Pancreas (tissue), 10 donors: ENCODE data around the gene RNF44. TPM values are rescaled to one million over a fixed set of nuclear protein-coding genes. Genes with fewer than 3 reads are reported as not detected.
"Not testable (repeated sequence)": the region's sequence is repeated elsewhere in the genome, so short reads cannot be mapped to it uniquely, and the experiment has no call there.

Source experiments
- ATAC-seq, 4 donors: fragments of 200-7000 bp; cut with Tn5 transposase; one replicate each; pipeline versions ENCODE4 v1.8.0 to v1.9.1; 2020; ENCODE audit warnings: mild to moderate bottlenecking in 4 of 4, moderate library complexity in 4 of 4
- DNase-seq, 6 donors: peaks; one replicate each; pipeline ENCODE4 v3.0.0-alpha.2; 2020
- FAIRE-seq: peaks from 2 replicates; lab custom pipeline; 2012; peaks lifted over from hg19 to GRCh38; lab: Jason Lieb, UNC
- H3K27ac ChIP-seq, 4 donors: fragments of 200-600 bp; sonication (generic); 1 replicate in 3 of 4; 2 replicates in 1 of 4; pipeline versions ENCODE4 v1.5.0 to v1.8.0; 2020
- H3K27me3 ChIP-seq, 4 donors: fragments of 200-600 bp; one replicate each; pipeline ENCODE4 v1.8.0; 2021
- H3K36me3 ChIP-seq, 3 donors: fragments of 200-600 bp; sonication (generic) in 1 of 3; one replicate each; pipeline versions ENCODE4 v1.5.0 to v1.8.0; 2020 to 2021
- H3K4me1 ChIP-seq, 3 donors: fragments of 200-600 bp; one replicate each; pipeline ENCODE4 v1.8.0; 2021
- H3K4me3 ChIP-seq, 4 donors: fragments of 200-600 bp; sonication (generic) in 2 of 4; one replicate each; pipeline versions ENCODE4 v1.5.0 to v1.8.0; 2020 to 2021
- H3K9me3 ChIP-seq, 4 donors: fragments of 200-600 bp; one replicate each; pipeline ENCODE4 v1.8.0; 2021
- WGBS, 2 donors: extraction: QIAGEN DNeasy Blood & Tissue Kit; methylation state at CpG; one replicate each; pipeline ENCODE4 v1.1.7; 2013; 5-methylcytosine and 5-hydroxymethylcytosine counted together
- intact Hi-C, 3 donors: fragments of 100-400 bp; cut with DNase I; formaldehyde crosslinking; loops; one replicate each; pipeline versions ENCODE4 v1.11.1 to v1.14.2; 2022
- polyA plus RNA-seq, 2 donors: library from polyadenylated mRNA; stranded (reverse); fragments of 200-250 nt; gene quantifications; one replicate each; pipeline ENCODE4 v1.2.3, GENCODE V29; 2013
- total RNA-seq, 6 donors: library from RNA; stranded (reverse); fragmentation: NEBNext Ultra II Directional in 4 of 6; extraction: Animal tissue kit (Norgen Biotek cat#: 25700) in 4 of 6; gene quantifications; one replicate each; pipeline versions ENCODE4 v1.2.1 to v1.2.4, GENCODE V29; 2021 to 2023
- TF ChIP-seq, protein P1 (sequence below), 4 donors: fragments of 200-600 bp; sonication (generic) in 3 of 4; IDR thresholded peaks; one replicate each; pipeline versions ENCODE4 v1.5.0 to v1.8.0; 2021; ENCODE audit warnings: antibody characterized with exemption in 4 of 4
- donor health status: healthy with polysubstance abuse.
- donor health status: DM: no; HTN: no; CAD: no; lungs with moderate emphysema.
- donor health status: DM: no; HTN: no; CAD: no.
- donor health status: control.
- donor health status: control.
- donor health status: Bipolar disorder and iron deficiency.
- donor health status: DM: yes; HTN: yes; CAD: no.
- donor health status: DM: no; HTN: no; CAD: no.
- donor health status: DM: no; HTN: no; CAD: no.
- donor health status: DM: yes; HTN: yes; CAD: no.

Gene RNF44
- total and polyA plus RNA-seq, 8 donors, result 13.8 to 36.6 (median 18.5) TPM

- 92% methylated on average over 8 of the region's 8 CpGs for WGBS, 2 donors
- ATAC-seq, result no peak
- Histone ChIP-seq H3K4me1 (peaks cover 0 to 4% (median 0%) of the 10 kb centered on the region in 3 donors), H3K36me3 (peaks cover 0 to 54% (median 41%) of the 10 kb centered on the region in 3 donors), H3K27me3 (no peaks in the 10 kb centered on the region), H3K27ac (no peak overlapping the region), H3K4me3 (no peak overlapping the region), H3K9me3 (no peaks in the 10 kb centered on the region)
- TF ChIP-seq, protein P1, sequence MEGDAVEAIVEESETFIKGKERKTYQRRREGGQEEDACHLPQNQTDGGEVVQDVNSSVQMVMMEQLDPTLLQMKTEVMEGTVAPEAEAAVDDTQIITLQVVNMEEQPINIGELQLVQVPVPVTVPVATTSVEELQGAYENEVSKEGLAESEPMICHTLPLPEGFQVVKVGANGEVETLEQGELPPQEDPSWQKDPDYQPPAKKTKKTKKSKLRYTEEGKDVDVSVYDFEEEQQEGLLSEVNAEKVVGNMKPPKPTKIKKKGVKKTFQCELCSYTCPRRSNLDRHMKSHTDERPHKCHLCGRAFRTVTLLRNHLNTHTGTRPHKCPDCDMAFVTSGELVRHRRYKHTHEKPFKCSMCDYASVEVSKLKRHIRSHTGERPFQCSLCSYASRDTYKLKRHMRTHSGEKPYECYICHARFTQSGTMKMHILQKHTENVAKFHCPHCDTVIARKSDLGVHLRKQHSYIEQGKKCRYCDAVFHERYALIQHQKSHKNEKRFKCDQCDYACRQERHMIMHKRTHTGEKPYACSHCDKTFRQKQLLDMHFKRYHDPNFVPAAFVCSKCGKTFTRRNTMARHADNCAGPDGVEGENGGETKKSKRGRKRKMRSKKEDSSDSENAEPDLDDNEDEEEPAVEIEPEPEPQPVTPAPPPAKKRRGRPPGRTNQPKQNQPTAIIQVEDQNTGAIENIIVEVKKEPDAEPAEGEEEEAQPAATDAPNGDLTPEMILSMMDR (IDR thresholded peaks at IDR 0.05), result no peak
- no peak for FAIRE-seq
- no peak for DNase-seq
- intact Hi-C loops, result no loop called here
These were observed 45.3 kb downstream of the RNF44 start for GRCh38 chr5:176491901-176492300.

DNA sequence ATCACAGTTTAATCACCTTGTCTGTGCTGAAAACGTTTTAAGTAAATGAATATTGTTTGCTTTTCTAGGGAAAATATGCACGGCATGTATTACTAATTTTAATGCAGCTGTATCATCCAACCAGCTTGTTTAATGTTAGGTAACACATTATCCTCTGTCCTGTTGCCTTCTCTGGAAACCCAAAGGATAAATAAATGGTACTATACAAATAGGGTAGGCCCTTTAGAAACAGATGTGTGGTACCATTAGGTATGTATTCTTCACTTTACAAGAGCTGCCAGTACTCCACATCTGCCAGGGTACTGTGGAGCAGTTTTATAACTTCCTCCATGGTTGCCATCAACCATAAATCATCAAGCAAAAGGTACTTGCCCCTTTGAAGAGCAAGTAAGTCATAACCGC lies 46.1 kb downstream of the RNF44 start:
- Histone ChIP-seq H3K27ac (no peak overlapping the region), H3K36me3 (peaks cover 0 to 50% (median 35%) of the 10 kb centered on the region in 3 donors), H3K4me3 (no peak overlapping the region), H3K9me3 (no peaks in the 10 kb centered on the region), H3K4me1 (peaks cover 0 to 4% (median 4%) of the 10 kb centered on the region in 3 donors), H3K27me3 (no peaks in the 10 kb centered on the region)
- DNase-seq (no peak), ATAC-seq (peak in 1 of 4 donors; percentile 27), FAIRE-seq (no peak)
- TF ChIP-seq, protein P1 (IDR thresholded peaks at IDR 0.05), result no peak
- WGBS, 2 donors, result 36 to 41% methylated on average over 3 of the region's 3 CpGs
- intact Hi-C loops, result no loop called here

- WGBS, 2 donors, result 92 to 95% methylated on average over 1 of the region's 1 CpG
- intact Hi-C loops, result no loop called here
- H3K4me3 ChIP-seq, result no peak overlapping the region
- TF ChIP-seq, protein P1 (IDR thresholded peaks at IDR 0.05), result no peak
- peaks cover 0 to 46% (median 29%) of the 10 kb centered on the region in 3 donors for H3K36me3 ChIP-seq
- ATAC-seq (peak in 2 of 4 donors; percentile 29 to 31), FAIRE-seq (no peak), DNase-seq (no peak)
- H3K27me3 ChIP-seq, result no peaks in the 10 kb centered on the region
- no peak overlapping the region for H3K27ac ChIP-seq
- peaks cover 0 to 4% (median 4%) of the 10 kb centered on the region in 3 donors for H3K4me1 ChIP-seq
- H3K9me3 ChIP-seq, result no peaks in the 10 kb centered on the region
These were observed 46.9 kb downstream of the RNF44 start for GRCh38 chr5:176490301-176490700.

DNA sequence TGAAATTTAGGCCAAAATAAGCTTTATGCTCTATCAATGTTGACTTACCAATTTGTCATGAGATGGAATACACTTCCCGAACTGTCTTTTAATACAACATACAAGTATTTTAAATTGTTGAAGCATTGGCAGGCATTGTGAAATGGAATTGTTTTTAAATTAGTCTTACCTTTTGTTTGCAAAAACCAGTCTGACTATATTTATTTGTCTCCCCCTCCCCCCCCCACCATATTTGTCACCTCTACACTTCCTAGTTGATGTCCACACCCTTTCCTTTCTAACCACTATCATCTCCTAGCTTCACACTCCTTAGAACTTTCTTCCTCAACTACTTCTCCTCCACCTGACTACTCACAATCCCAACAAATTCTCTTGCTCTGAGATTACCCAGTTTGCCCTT lies 48.1 kb downstream of the RNF44 start:
- Histone ChIP-seq H3K9me3 (no peaks in the 10 kb centered on the region), H3K36me3 (peaks cover 0 to 36% (median 28%) of the 10 kb centered on the region in 3 donors), H3K4me3 (no peak overlapping the region), H3K4me1 (peaks cover 0 to 4% (median 4%) of the 10 kb centered on the region in 3 donors), H3K27me3 (no peaks in the 10 kb centered on the region), H3K27ac (no peak overlapping the region)
- TF ChIP-seq, protein P1 (IDR thresholded peaks at IDR 0.05), result no peak
- no peak for ATAC-seq
- WGBS, 2 donors, result 91 to 93% methylated on average over 1 of the region's 1 CpG
- no peak for FAIRE-seq
- intact Hi-C loops, result no loop called here
- no peak for DNase-seq

GRCh38 chr5:176487160-176487559 lies 50.0 kb downstream of the RNF44 start:
- DNase-seq, H3K4me3 ChIP-seq, H3K27me3 ChIP-seq, H3K27ac ChIP-seq, intact Hi-C loops, ATAC-seq, H3K4me1 ChIP-seq, H3K9me3 ChIP-seq, FAIRE-seq: not testable (repeated sequence)
- peaks cover 0 to 17% (median 11%) of the 10 kb centered on the region in 3 donors for H3K36me3 ChIP-seq
- WGBS, 2 donors, result 95 to 96% methylated on average over 4 of the region's 4 CpGs
